Endodermal cell (in vitro differentiated cells): ENCODE data around the gene NUDT13. TPM values are rescaled to one million over a fixed set of nuclear protein-coding genes. Genes with fewer than 3 reads are reported as not detected.
A peak's percentile ranks its signal among the peaks of the same experiment; 100 is the strongest.

Experiments
- DNase-seq: peaks from one replicate; pipeline ENCODE4 v3.0.0-alpha.2; 2017
- H3K27ac ChIP-seq: 2 replicates; pipeline ENCODE4 v1.5.1; 2013; ENCODE audit warnings: mild to moderate bottlenecking, low read depth, low read length, moderate library complexity
- H3K27me3 ChIP-seq: 2 replicates; pipeline ENCODE4 v1.6.1; 2013; ENCODE audit warnings: mild to moderate bottlenecking, low read length, moderate library complexity; ENCODE audit not compliant: insufficient read depth, control insufficient read depth, poor library complexity, severe bottlenecking
- H3K36me3 ChIP-seq: 2 replicates; pipeline ENCODE4 v1.7.0; 2013; ENCODE audit warnings: mild to moderate bottlenecking, low read length, moderate library complexity; ENCODE audit not compliant: control insufficient read depth, insufficient read depth
- H3K4me1 ChIP-seq: one replicate; pipeline ENCODE4 v1.7.0; 2013; ENCODE audit warnings: low read length; ENCODE audit not compliant: control insufficient read depth, insufficient read depth
- H3K4me3 ChIP-seq: 2 replicates; pipeline ENCODE4 v1.5.1; 2013; ENCODE audit warnings: mild to moderate bottlenecking, low read length, moderate library complexity
- H3K9ac ChIP-seq: 2 replicates; pipeline ENCODE4 v1.6.1; 2013; ENCODE audit warnings: mild to moderate bottlenecking, low read length, moderate library complexity; ENCODE audit not compliant: poor library complexity, severe bottlenecking; ENCODE audit errors: extremely low read depth
- H3K9me3 ChIP-seq: 2 replicates; pipeline ENCODE4 v1.6.1; 2013; ENCODE audit warnings: mild to moderate bottlenecking, low read length, moderate library complexity; ENCODE audit not compliant: control insufficient read depth
- H3K27ac Mint-ChIP-seq: 2 replicates; pipeline ENCODE4 v1.8.0; 2020; ENCODE audit warnings: mixed read lengths
- H3K27me3 Mint-ChIP-seq: 2 replicates; pipeline ENCODE4 v1.8.0; 2021; ENCODE audit warnings: mild to moderate bottlenecking, mixed read lengths; ENCODE audit not compliant: insufficient read depth
- H3K36me3 Mint-ChIP-seq: 2 replicates; pipeline ENCODE4 v1.8.0; 2020; ENCODE audit warnings: low read depth, mixed read lengths
- H3K4me1 Mint-ChIP-seq: 2 replicates; pipeline ENCODE4 v1.8.0; 2020; ENCODE audit warnings: mixed read lengths
- H3K4me3 Mint-ChIP-seq: 2 replicates; pipeline ENCODE4 v1.8.0; 2020; ENCODE audit warnings: mild to moderate bottlenecking, moderate library complexity, mixed read lengths
- H3K9me3 Mint-ChIP-seq: 2 replicates; pipeline ENCODE4 v1.8.0; 2020; ENCODE audit warnings: mild to moderate bottlenecking, mixed read lengths
- WGBS, 2 experiments: methylation state at CpG; one replicate each; pipeline versions ENCODE4 v1.1.5 to v1.1.7; 2013; ENCODE audit warnings: missing lambda C conversion rate in 2 of 2, mixed read lengths in 1 of 2; ENCODE audit not compliant: insufficient coverage in 1 of 2, insufficient read length in 1 of 2; 5-methylcytosine and 5-hydroxymethylcytosine counted together
- total RNA-seq, 2 donors: library from RNA; stranded (reverse); fragmentation: NEBNext Ultra II Directional in 1 of 2; extraction: Animal tissue kit (Norgen Biotek cat#: 25700) in 1 of 2; gene quantifications; 2 replicates in 1 of 2; 3 replicates in 1 of 2; pipeline ENCODE4 v1.2.1, GENCODE V29; 2021
- TF ChIP-seq, protein P1 (sequence below): fragments of 200-600 bp; sonication (generic); conservative IDR thresholded peaks from 2 replicates; pipeline ENCODE4 v1.5.0; 2021; ENCODE audit warnings: antibody characterized with exemption, mild to moderate bottlenecking

NUDT13 gene
- total RNA-seq, 2 donors from 2014 or later = 3.3 to 3.9 TPM

DNA sequence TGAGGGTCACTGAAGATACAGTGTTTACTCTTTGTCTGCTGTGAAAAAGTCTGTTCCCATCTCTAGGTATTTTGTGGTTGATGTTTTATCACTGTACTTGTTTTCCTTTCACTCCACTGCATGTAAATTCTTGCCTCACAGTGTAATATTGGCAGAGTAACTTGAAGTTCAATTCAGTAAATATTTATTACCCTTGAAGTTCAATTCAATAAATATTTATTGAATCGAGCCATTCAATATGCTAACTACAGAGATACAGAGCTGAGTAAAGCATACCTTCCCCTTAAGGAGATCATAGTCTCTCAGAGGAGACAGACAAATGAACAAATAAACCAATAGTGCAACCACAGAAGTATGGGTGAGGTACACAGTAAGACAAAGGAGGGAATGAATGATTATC, 9.2 kb downstream of the NUDT13 start:
- H3K27me3 ChIP-seq = no peaks in the 10 kb centered on the region
- no peak overlapping the region for H3K27ac Mint-ChIP-seq

DNA sequence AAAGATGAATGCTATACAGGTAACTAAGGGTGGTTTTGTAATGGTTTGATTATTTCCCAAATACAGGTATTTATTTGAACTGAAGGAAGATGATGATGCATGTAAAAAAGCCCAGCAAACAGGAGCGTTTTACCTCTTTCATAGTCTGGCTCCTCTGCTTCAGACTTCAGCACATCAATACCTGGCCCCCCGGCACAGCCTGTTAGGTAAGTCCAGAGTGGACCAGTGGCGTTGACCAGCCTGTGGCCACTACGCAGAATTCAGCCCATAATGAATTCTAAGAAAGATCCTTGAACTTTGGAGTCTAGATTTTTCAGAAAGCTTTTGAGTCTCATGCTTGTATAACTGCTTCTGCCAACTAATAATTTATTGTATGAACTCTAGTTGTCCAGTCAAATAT, 9.7 kb downstream of the NUDT13 start:
- Histone ChIP-seq H3K27me3 (no peaks in the 10 kb centered on the region), H3K27ac (no peak overlapping the region), H3K9me3 (no peaks in the 10 kb centered on the region), H3K4me3 (no peak overlapping the region), H3K4me1 (no peaks in the 10 kb centered on the region), H3K9ac (no peak overlapping the region), H3K36me3 (peaks cover 6% of the 10 kb centered on the region)
- Mint-ChIP-seq H3K27ac (no peak overlapping the region), H3K4me1 (no peaks in the 10 kb centered on the region), H3K9me3 (no peaks in the 10 kb centered on the region), H3K36me3 (peaks cover 21% of the 10 kb centered on the region), H3K27me3 (no peaks in the 10 kb centered on the region), H3K4me3 (no peak overlapping the region)
- TF ChIP-seq, protein P1, sequence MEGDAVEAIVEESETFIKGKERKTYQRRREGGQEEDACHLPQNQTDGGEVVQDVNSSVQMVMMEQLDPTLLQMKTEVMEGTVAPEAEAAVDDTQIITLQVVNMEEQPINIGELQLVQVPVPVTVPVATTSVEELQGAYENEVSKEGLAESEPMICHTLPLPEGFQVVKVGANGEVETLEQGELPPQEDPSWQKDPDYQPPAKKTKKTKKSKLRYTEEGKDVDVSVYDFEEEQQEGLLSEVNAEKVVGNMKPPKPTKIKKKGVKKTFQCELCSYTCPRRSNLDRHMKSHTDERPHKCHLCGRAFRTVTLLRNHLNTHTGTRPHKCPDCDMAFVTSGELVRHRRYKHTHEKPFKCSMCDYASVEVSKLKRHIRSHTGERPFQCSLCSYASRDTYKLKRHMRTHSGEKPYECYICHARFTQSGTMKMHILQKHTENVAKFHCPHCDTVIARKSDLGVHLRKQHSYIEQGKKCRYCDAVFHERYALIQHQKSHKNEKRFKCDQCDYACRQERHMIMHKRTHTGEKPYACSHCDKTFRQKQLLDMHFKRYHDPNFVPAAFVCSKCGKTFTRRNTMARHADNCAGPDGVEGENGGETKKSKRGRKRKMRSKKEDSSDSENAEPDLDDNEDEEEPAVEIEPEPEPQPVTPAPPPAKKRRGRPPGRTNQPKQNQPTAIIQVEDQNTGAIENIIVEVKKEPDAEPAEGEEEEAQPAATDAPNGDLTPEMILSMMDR = no peak
- DNase-seq = no peak
- WGBS, 2 experiments = 89 to 96% methylated on average over 3 to 4 of the region's 4 CpGs

More for the DNA sequence above, 9.2 kb downstream of the NUDT13 start:
- TF ChIP-seq, protein P1 = no peak
- Histone ChIP-seq H3K4me3 (no peak overlapping the region), H3K9me3 (no peaks in the 10 kb centered on the region), H3K9ac (no peak overlapping the region), H3K36me3 (peaks cover 5% of the 10 kb centered on the region), H3K4me1 (no peaks in the 10 kb centered on the region), H3K27ac (no peak overlapping the region)
- H3K4me3 Mint-ChIP-seq = no peak overlapping the region
- 100% methylated on average over 1 of the region's 1 CpG; no CpG with 5 or more reads in 1 of the 2 experiments for WGBS, 2 experiments
- H3K4me1 Mint-ChIP-seq = no peaks in the 10 kb centered on the region
- peaks cover 21% of the 10 kb centered on the region for H3K36me3 Mint-ChIP-seq
- no peaks in the 10 kb centered on the region for H3K27me3 Mint-ChIP-seq
- no peaks in the 10 kb centered on the region for H3K9me3 Mint-ChIP-seq
- no peak for DNase-seq

- 98 to 100% methylated on average over 2 of the region's 2 CpGs for WGBS, 2 experiments
- H3K9ac ChIP-seq = no peak overlapping the region
- TF ChIP-seq, protein P1 = no peak
- H3K36me3 ChIP-seq = peaks cover 45% of the 10 kb centered on the region
- H3K4me1 Mint-ChIP-seq = peaks cover 6% of the 10 kb centered on the region
- no peaks in the 10 kb centered on the region for H3K4me1 ChIP-seq
- H3K27me3 Mint-ChIP-seq = no peaks in the 10 kb centered on the region
- H3K9me3 ChIP-seq = no peaks in the 10 kb centered on the region
- peaks cover 40% of the 10 kb centered on the region for H3K36me3 Mint-ChIP-seq
- no peak for DNase-seq
- no peak overlapping the region for H3K27ac ChIP-seq
- no peaks in the 10 kb centered on the region for H3K27me3 ChIP-seq
- H3K27ac Mint-ChIP-seq = peak overlapping the region; percentile 14
- H3K4me3 ChIP-seq = no peak overlapping the region
- H3K9me3 Mint-ChIP-seq = no peaks in the 10 kb centered on the region
- no peak overlapping the region for H3K4me3 Mint-ChIP-seq
Observed at GRCh38 chr10:73126343-73126742, 16.1 kb downstream of the NUDT13 start.
